IMR-90 (cell line): ENCODE data around the gene FAM204A. TPM values are rescaled to one million over a fixed set of nuclear protein-coding genes. Genes with fewer than 3 reads are reported as not detected.
A peak's percentile ranks its signal among the peaks of the same experiment; 100 is the strongest.

ENCODE experiments used
- ATAC-seq: fragments of 200-7000 bp; cut with Tn5 transposase; 2 replicates; pipeline ENCODE4 v1.9.1; 2020; ENCODE audit warnings: low read depth, mild to moderate bottlenecking, moderate library complexity
- BruUV-seq: library from RNA; stranded (reverse); fragments of 400-500 nt; replicated peaks from 2 replicates; lab custom pipeline; 2021; lab: Mats Ljungman, UMichigan
- CTCF ChIA-PET: fragments of 300-600 bp; formaldehyde crosslinking; extraction: SDS; loops from one replicate; lab custom pipeline; 2021; ENCODE audit warnings: antibody characterized with exemption; lab: Yijun Ruan, JAX
- POLR2A ChIA-PET: fragments of 300-600 bp; sonication (Branson Sonifier 250); formaldehyde crosslinking; loops from one replicate; lab custom pipeline; 2022; ENCODE audit warnings: antibody characterized with exemption; ENCODE audit not compliant: unreplicated experiment; lab: Charles Lee
- DNase-seq: peaks from one replicate; pipeline ENCODE4 v3.0.0; 2013
- H2AFZ ChIP-seq: replicated peaks from 2 replicates; pipeline ENCODE3; 2013; ENCODE audit warnings: low read length, mild to moderate bottlenecking; ENCODE audit not compliant: poor library complexity
- H2AK5ac ChIP-seq: 2 replicates; pipeline ENCODE4 v1.6.1; 2013; ENCODE audit warnings: low read depth, low read length, inconsistent platforms
- H2AK9ac ChIP-seq: replicated peaks from 2 replicates; pipeline ENCODE3; 2013; ENCODE audit warnings: mild to moderate bottlenecking, low read depth, low read length, moderate library complexity; ENCODE audit not compliant: poor library complexity
- H2BK120ac ChIP-seq: 2 replicates; pipeline ENCODE4 v1.6.1; 2013; ENCODE audit warnings: low read depth, low read length, inconsistent platforms
- H2BK15ac ChIP-seq: 3 replicates; pipeline ENCODE4 v1.6.1; 2013; ENCODE audit warnings: low read depth, low read length, inconsistent platforms
- H2BK20ac ChIP-seq: 2 replicates; pipeline ENCODE4 v1.6.1; 2013; ENCODE audit warnings: low read depth, mild to moderate bottlenecking, inconsistent platforms, low read length, moderate library complexity
- H2BK5ac ChIP-seq: 2 replicates; pipeline ENCODE4 v1.6.1; 2013; ENCODE audit warnings: mild to moderate bottlenecking, low read depth, low read length, inconsistent platforms; ENCODE audit not compliant: poor library complexity, severe bottlenecking
- H3K14ac ChIP-seq: replicated peaks from 2 replicates; pipeline ENCODE4 v1.6.1; 2013; ENCODE audit warnings: low read depth, low read length, inconsistent platforms
- H3K18ac ChIP-seq: 2 replicates; pipeline ENCODE4 v1.6.1; 2013; ENCODE audit warnings: low read depth, low read length, control low read depth
- H3K23ac ChIP-seq: 2 replicates; pipeline ENCODE4 v1.6.1; 2013; ENCODE audit warnings: low read depth, low read length, inconsistent platforms
- H3K27ac ChIP-seq: 2 replicates; pipeline ENCODE4 v1.5.1; 2013; ENCODE audit warnings: mild to moderate bottlenecking, control low read depth, low read length; ENCODE audit not compliant: insufficient read depth
- H3K27me3 ChIP-seq: 2 replicates; pipeline ENCODE4 v1.6.1; 2013; ENCODE audit warnings: low read length; ENCODE audit not compliant: control insufficient read depth, insufficient read depth
- H3K36me3 ChIP-seq: 2 replicates; pipeline ENCODE4 v1.6.1; 2013; ENCODE audit warnings: low read length, mixed read lengths; ENCODE audit not compliant: control insufficient read depth, insufficient read depth
- H3K4ac ChIP-seq: 2 replicates; pipeline ENCODE4 v1.6.1; 2013; ENCODE audit warnings: low read depth, low read length, inconsistent platforms
- H3K4me1 ChIP-seq: 2 replicates; pipeline ENCODE4 v1.6.1; 2013; ENCODE audit warnings: low read length, mixed read lengths; ENCODE audit not compliant: control insufficient read depth, insufficient read depth
- H3K4me2 ChIP-seq: 2 replicates; pipeline ENCODE4 v1.6.1; 2013; ENCODE audit warnings: low read depth, mild to moderate bottlenecking, control low read depth, low read length, moderate library complexity
- H3K4me3 ChIP-seq: 2 replicates; pipeline ENCODE4 v1.5.1; 2013; ENCODE audit warnings: low read depth, mild to moderate bottlenecking, control low read depth, low read length, moderate library complexity; ENCODE audit not compliant: insufficient read depth
- H3K56ac ChIP-seq: 2 replicates; pipeline ENCODE4 v1.6.1; 2013; ENCODE audit warnings: low read length, inconsistent platforms; ENCODE audit not compliant: insufficient read depth; ENCODE audit errors: extremely low read depth
- H3K79me1 ChIP-seq, 2 experiments: 2 replicates each; pipeline ENCODE4 v1.6.1; 2013; ENCODE audit warnings: low read length in 2 of 2, inconsistent platforms in 1 of 2, low read depth in 1 of 2
- H3K9ac ChIP-seq: 2 replicates; pipeline ENCODE4 v1.6.1; 2013; ENCODE audit warnings: low read depth, low read length, control low read depth
- H3K9me1 ChIP-seq: 2 replicates; pipeline ENCODE4 v1.6.1; 2013; ENCODE audit warnings: low read length, inconsistent platforms; ENCODE audit not compliant: insufficient read depth
- H3K9me3 ChIP-seq: 2 replicates; pipeline ENCODE4 v1.6.1; 2013; ENCODE audit warnings: low read length; ENCODE audit not compliant: control insufficient read depth, insufficient read depth
- H4K20me1 ChIP-seq: 2 replicates; pipeline ENCODE4 v1.6.1; 2013; ENCODE audit warnings: low read length, inconsistent platforms; ENCODE audit not compliant: insufficient read depth
- H4K5ac ChIP-seq: 2 replicates; pipeline ENCODE4 v1.6.1; 2013; ENCODE audit warnings: mild to moderate bottlenecking, low read depth, low read length, control low read depth
- H4K8ac ChIP-seq, 2 experiments: 2 replicates each; pipeline ENCODE4 v1.6.1; 2013; ENCODE audit warnings: low read depth in 2 of 2, low read length in 2 of 2, control low read depth in 1 of 2, inconsistent platforms in 1 of 2
- H4K91ac ChIP-seq: 2 replicates; pipeline ENCODE4 v1.6.1; 2013; ENCODE audit warnings: low read depth, low read length, inconsistent platforms; ENCODE audit not compliant: insufficient read depth
- CEBPB ChIP-seq: IDR thresholded peaks from 2 replicates; pipeline ENCODE4 v1.6.1; 2012; ENCODE audit warnings: low read depth, low read length, improper control_type of control experiment
- WGBS, 2 experiments: methylation state at CpG; one replicate each; pipeline versions ENCODE4 v1.1.5 to v1.1.7; 2013; ENCODE audit warnings: missing lambda C conversion rate in 2 of 2; ENCODE audit not compliant: insufficient read length in 1 of 2; ENCODE audit errors: extremely low coverage in 2 of 2; 5-methylcytosine and 5-hydroxymethylcytosine counted together
- dilution Hi-C: fragments of 300-500 bp; cut with HindIII; formaldehyde crosslinking; loops from one replicate; pipeline ENCODE4 v1.14.3; 2018; ENCODE audit warnings: low sequenced_read_pairs; ENCODE audit not compliant: unreplicated experiment
- in situ Hi-C: fragments of 300-500 bp; cut with MboI; formaldehyde crosslinking; loops from 3 replicates; pipeline ENCODE4 v1.14.3; 2019; ENCODE audit warnings: low sequenced_read_pairs, inconsistent platforms, mixed read lengths
- intact Hi-C: fragments of 100-400 bp; cut with micrococcal nuclease; formaldehyde crosslinking; loops from 2 replicates; pipeline ENCODE4 v1.10.0; 2022
- polyA plus RNA-seq, 3 experiments: library from polyadenylated mRNA; depleted of rRNA; stranded (reverse); fragments of >200 nt; gene quantifications; 2 replicates each; pipeline ENCODE4 v1.2.3, GENCODE V29; 2012; ENCODE audit warnings: low replicate concordance in 1 of 3
- total RNA-seq: library from RNA; depleted of rRNA; stranded (reverse); fragments of >200 nt; gene quantifications from 2 replicates; pipeline ENCODE4 v1.2.3, GENCODE V29; 2012
- TF ChIP-seq, protein P1 (sequence below): fragments of 150-350 bp; IDR thresholded peaks from 2 replicates; pipeline ENCODE4 v1.6.1; 2016; ENCODE audit warnings: low read depth, mild to moderate bottlenecking, low read length, moderate library complexity, borderline replicate concordance

Gene FAM204A
- total and polyA plus RNA-seq, 2 of the 4 experiments (the other 2 are of a cell fraction): 23.6 to 54.3 TPM

DNA sequence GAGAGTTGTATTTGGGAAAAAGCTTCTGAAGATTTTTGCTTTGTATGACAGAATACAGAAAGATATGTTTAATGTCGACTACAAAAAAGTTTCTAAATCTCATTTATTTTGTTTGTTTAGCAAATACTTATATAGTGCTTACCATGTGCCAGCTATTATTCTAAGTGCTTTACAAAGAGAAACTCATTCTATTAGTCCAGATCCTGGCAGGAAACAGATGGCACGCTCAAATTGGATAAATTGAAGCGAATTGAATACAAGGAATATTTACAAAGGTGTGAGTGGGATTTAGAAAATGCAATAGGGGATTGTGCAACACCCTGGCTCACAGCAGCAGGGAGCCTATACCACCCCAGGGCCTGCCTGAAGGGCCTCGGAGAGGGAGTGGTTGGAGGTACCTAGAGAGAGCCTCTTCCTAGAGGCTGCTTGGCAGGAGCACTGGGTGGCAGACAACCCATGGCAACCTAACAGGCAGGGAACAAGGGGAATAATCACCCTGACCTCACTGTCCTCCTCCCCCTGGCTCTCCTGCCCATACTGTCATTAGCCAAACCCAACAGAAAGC, 27.6 kb upstream of the FAM204A start:
- H3K9ac ChIP-seq: no peak overlapping the region
- no peak overlapping the region for H2AK5ac ChIP-seq
- POLR2A ChIA-PET: no interaction called here
- TF ChIP-seq, protein P1, sequence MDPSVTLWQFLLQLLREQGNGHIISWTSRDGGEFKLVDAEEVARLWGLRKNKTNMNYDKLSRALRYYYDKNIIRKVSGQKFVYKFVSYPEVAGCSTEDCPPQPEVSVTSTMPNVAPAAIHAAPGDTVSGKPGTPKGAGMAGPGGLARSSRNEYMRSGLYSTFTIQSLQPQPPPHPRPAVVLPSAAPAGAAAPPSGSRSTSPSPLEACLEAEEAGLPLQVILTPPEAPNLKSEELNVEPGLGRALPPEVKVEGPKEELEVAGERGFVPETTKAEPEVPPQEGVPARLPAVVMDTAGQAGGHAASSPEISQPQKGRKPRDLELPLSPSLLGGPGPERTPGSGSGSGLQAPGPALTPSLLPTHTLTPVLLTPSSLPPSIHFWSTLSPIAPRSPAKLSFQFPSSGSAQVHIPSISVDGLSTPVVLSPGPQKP: no peak
- peak; percentile 66 for TF ChIP-seq CEBPB
- CTCF ChIA-PET: no interaction called here
- no peak overlapping the region for H3K18ac ChIP-seq
- no peaks in the 10 kb centered on the region for H3K36me3 ChIP-seq
- no peak overlapping the region for H4K91ac ChIP-seq
- H2AFZ ChIP-seq: no peak overlapping the region
- no peaks in the 10 kb centered on the region for H3K79me1 ChIP-seq
- H3K14ac ChIP-seq: no peak overlapping the region
- H4K8ac ChIP-seq: no peak overlapping the region
- dilution Hi-C loops: no loop called here
- no peaks in the 10 kb centered on the region for H3K9me1 ChIP-seq
- H3K27ac ChIP-seq: no peak overlapping the region
- H2BK20ac ChIP-seq: no peak overlapping the region
- H3K56ac ChIP-seq: no peak overlapping the region
- H3K27me3 ChIP-seq: no peaks in the 10 kb centered on the region; the same call in 1 of the 2 replicates
- no peak overlapping the region for H2BK15ac ChIP-seq
- in situ Hi-C loops: no loop called here
- H3K23ac ChIP-seq: no peak overlapping the region
- DNase-seq (no peak), ATAC-seq (no peak)
- H3K4me3 ChIP-seq: no peak overlapping the region
- H4K20me1 ChIP-seq: no peaks in the 10 kb centered on the region
- no peak overlapping the region for H2BK120ac ChIP-seq
- H3K4me2 ChIP-seq: no peak overlapping the region
- H2AK9ac ChIP-seq: no peak overlapping the region
- no CpG with 5 or more reads among the region's 4 CpGs for WGBS, 2 experiments
- H4K5ac ChIP-seq: no peak overlapping the region
- intact Hi-C loops: no loop called here
- no peak overlapping the region for H2BK5ac ChIP-seq
- no peaks in the 10 kb centered on the region for H3K9me3 ChIP-seq
- no peak overlapping the region for H3K4ac ChIP-seq
- no TSS peak for BruUV-seq
- H3K4me1 ChIP-seq: no peaks in the 10 kb centered on the region
